ENCODE measurements around the gene SDC1. TPM values are rescaled to one million over a fixed set of nuclear protein-coding genes. Genes with fewer than 3 reads are reported as not detected.

The SDC1 gene
- total RNA-seq, 1 donor from 2014 or later, result 85.4 TPM

DNA sequence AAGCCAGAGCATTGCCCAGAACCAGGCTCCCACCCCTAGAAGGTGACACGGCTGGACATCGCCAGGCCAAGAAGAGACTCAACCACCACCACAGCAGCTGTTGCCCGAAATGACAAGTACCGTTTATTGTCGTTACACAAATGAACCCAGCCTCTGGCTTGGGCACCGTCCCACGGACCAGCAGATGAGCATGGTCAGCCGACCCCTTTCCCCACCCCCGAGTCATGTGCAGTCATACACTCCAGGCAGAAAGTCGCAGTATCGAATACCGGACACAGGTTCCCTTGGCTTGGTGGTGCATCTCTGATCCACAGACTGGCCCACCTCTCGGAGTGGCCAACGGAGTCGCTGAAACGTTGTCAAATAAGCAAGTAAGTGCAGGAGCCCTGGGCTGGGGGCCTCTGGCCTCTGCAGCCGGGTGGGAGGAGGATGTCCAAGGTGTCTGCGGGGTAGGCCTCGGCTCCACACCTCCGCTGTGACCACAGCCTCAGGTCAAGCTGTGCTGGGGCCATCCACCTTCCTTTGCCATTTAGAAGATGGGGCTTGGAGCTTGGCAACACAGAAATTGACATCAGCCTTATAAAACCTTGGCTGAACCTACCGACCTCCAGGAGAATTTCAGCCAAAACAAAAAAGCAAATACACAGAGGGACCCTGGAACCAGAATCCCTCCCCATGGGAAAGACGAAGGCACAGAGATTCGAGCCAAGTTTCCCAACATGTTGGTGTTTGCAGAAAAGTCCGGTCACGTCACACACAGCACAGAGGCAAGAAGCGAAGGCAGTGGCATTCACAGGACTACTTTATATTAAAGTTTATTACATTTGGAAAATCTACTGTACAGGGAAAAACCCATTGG, 24.0 kb downstream of the SDC1 start:
- no peak for DNase-seq (ENCODE audit: low read depth, low spot score)
- no peaks in the 10 kb centered on the region for H3K9me3 Mint-ChIP-seq
- no peaks in the 10 kb centered on the region for H3K27me3 Mint-ChIP-seq (ENCODE audit: low read depth)
- peaks cover 19% of the 10 kb centered on the region for H3K36me3 Mint-ChIP-seq (ENCODE audit: low read depth)
- peaks cover 16% of the 10 kb centered on the region for H3K4me1 Mint-ChIP-seq
- no peak overlapping the region for H3K27ac Mint-ChIP-seq (ENCODE audit: unreplicated experiment)
- TF ChIP-seq, protein P1, sequence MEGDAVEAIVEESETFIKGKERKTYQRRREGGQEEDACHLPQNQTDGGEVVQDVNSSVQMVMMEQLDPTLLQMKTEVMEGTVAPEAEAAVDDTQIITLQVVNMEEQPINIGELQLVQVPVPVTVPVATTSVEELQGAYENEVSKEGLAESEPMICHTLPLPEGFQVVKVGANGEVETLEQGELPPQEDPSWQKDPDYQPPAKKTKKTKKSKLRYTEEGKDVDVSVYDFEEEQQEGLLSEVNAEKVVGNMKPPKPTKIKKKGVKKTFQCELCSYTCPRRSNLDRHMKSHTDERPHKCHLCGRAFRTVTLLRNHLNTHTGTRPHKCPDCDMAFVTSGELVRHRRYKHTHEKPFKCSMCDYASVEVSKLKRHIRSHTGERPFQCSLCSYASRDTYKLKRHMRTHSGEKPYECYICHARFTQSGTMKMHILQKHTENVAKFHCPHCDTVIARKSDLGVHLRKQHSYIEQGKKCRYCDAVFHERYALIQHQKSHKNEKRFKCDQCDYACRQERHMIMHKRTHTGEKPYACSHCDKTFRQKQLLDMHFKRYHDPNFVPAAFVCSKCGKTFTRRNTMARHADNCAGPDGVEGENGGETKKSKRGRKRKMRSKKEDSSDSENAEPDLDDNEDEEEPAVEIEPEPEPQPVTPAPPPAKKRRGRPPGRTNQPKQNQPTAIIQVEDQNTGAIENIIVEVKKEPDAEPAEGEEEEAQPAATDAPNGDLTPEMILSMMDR (conservative IDR thresholded peaks at IDR 0.05), result no peak
- H3K4me3 Mint-ChIP-seq, result no peak overlapping the region

DNA sequence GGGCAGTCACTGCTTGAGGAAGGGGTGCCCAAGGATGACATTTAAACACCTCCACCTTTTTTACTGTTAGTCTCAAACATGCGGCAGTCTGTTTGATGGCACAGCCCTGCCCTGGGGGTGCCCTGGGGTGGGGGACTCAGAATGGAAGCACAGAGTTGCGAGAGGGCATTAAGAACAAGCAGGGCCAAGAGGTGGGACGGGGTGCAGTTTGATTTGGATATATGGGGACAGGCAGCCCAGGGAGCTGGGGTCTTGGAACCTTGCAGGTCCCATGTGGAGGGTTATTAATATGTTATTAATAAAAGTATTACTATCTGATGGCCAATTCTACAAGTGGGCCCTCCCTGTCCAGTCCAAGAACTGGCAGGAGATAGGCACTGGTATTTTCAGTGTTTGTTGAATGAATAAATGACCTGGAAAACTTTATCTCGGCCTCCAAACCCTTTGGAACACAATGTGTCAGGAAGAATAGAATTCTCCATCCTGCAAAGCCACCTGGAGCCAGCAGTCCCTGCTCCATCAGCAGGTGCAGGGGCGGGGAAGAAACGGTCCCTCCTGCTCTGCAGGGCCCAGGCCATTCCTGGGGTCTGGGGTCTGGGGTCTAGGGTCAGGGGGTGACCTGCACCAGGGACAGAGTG, 25.2 kb downstream of the SDC1 start:
- no peak for DNase-seq (ENCODE audit: low read depth, low spot score)
- H3K4me1 Mint-ChIP-seq, result peaks cover 17% of the 10 kb centered on the region
- H3K4me3 Mint-ChIP-seq, result no peak overlapping the region
- H3K36me3 Mint-ChIP-seq (ENCODE audit: low read depth), result peaks cover 19% of the 10 kb centered on the region
- TF ChIP-seq, protein P1 (conservative IDR thresholded peaks at IDR 0.05), result no peak
- H3K9me3 Mint-ChIP-seq, result no peaks in the 10 kb centered on the region
- no peaks in the 10 kb centered on the region for H3K27me3 Mint-ChIP-seq (ENCODE audit: low read depth)
- H3K27ac Mint-ChIP-seq (ENCODE audit: unreplicated experiment), result no peak overlapping the region

DNA sequence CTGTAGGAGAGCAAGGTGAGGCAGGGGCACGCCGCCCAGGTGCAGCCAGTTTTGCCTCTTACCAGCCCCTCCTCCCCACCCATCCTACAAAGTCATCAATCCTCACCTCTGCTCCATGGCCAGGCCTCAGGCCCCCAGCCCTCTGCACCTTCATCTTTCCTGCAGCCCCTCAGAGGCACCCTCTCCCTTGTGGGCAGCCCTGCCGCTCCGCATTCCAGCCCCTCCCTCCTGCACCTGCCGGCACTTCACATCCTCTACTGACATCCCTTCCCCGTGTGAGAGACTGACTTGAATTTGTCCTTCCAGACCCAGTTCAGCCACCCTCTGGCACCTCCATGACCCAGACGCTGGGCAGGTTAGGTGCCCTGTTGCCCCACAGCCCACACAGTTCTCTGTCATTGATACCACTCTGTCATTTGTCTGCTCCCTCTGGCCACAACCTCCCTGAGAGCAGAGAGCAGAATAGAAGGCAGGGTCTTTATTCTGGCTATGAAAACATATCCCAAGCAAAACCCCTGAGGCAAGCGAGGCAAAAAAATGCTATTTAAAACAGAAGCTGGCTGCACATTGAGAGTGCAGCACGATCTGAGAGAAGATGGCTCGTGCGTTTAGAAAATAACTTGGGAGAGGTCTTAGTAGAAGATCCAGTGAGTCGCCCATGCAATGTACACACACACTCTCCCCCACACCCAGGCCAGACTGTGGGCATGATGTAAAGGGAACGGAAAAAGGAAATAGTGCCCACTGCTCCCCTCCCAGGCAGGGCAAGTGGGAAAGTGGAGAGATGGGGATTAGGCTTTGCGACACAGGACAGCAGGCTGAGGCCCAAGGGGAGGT, 25.9 kb downstream of the SDC1 start:
- no peak for DNase-seq (ENCODE audit: low read depth, low spot score)
- Mint-ChIP-seq H3K36me3 (ENCODE audit: low read depth) (peaks cover 19% of the 10 kb centered on the region), H3K4me3 (no peak overlapping the region), H3K27ac (ENCODE audit: unreplicated experiment) (peak overlapping the region; percentile 63), H3K4me1 (peaks cover 20% of the 10 kb centered on the region), H3K9me3 (no peaks in the 10 kb centered on the region), H3K27me3 (ENCODE audit: low read depth) (no peaks in the 10 kb centered on the region)
- TF ChIP-seq, protein P1 (conservative IDR thresholded peaks at IDR 0.05), result no peak

DNA sequence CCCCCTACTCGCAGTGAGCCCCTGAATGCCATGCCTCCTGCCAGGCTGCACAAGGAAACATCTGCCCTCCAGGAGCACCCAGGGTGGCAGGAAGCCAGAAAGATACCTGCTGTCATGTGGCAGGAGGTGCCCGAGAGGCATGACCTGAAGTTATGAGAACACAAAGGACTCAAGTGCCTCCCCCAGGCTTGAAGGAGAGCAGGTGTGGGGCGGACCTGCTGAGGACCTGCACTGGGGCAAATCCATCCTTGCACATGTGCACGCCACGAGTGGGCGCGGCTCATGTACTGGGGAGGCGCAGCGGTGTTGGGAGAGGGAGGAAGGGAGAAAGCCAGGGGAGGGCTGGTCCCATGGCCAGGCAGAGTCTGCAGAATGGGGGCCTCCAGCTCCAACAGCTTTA, 26.9 kb downstream of the SDC1 start:
- H3K4me1 Mint-ChIP-seq, result peaks cover 20% of the 10 kb centered on the region
- TF ChIP-seq, protein P1 (conservative IDR thresholded peaks at IDR 0.05), result no peak
- no peak overlapping the region for H3K4me3 Mint-ChIP-seq

DNA sequence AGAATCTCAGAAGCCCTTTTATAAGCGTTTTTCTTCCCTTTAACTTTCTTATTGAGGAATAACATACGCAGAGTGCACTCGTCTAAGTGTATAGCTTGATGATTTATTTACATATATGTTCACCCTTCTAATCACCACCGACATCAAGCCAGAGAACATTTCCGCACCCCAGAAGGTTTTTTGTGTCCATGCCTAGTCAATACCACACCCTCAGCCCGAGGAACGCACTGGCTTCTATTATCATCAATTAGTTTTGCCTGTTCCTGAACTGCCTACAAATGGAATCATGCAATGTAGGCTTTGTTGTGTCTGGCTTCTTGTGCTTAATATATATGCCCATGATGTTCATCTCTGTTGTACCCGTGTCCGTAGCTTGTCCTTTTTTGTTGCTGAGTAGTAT, 27.7 kb downstream of the SDC1 start:
- H3K27me3 Mint-ChIP-seq (ENCODE audit: low read depth), result no peaks in the 10 kb centered on the region
- no peak for DNase-seq (ENCODE audit: low read depth, low spot score)
- TF ChIP-seq, protein P1 (conservative IDR thresholded peaks at IDR 0.05), result no peak
- no peaks in the 10 kb centered on the region for H3K9me3 Mint-ChIP-seq
- no peak overlapping the region for H3K4me3 Mint-ChIP-seq
- peaks cover 9% of the 10 kb centered on the region for H3K36me3 Mint-ChIP-seq (ENCODE audit: low read depth)
- H3K4me1 Mint-ChIP-seq, result peaks cover 20% of the 10 kb centered on the region
- no peak overlapping the region for H3K27ac Mint-ChIP-seq (ENCODE audit: unreplicated experiment)

More for the DNA sequence above, 26.9 kb downstream of the SDC1 start:
- no peak overlapping the region for H3K27ac Mint-ChIP-seq (ENCODE audit: unreplicated experiment)
- no peak for DNase-seq (ENCODE audit: low read depth, low spot score)
- H3K9me3 Mint-ChIP-seq, result no peaks in the 10 kb centered on the region
- no peaks in the 10 kb centered on the region for H3K27me3 Mint-ChIP-seq (ENCODE audit: low read depth)
- peaks cover 13% of the 10 kb centered on the region for H3K36me3 Mint-ChIP-seq (ENCODE audit: low read depth)
